H9 (cell line): Measurements from ENCODE around the gene CROCC2. TPM values are rescaled to one million over a fixed set of nuclear protein-coding genes. Genes with fewer than 3 reads are reported as not detected.

Experiments used
- DNase-seq: peaks from one replicate; pipeline ENCODE4 v3.0.0-alpha.2; 2017
- H2AFZ ChIP-seq: one replicate; pipeline ENCODE4 v1.6.1; 2013; ENCODE audit warnings: mild to moderate bottlenecking, low read length, control low read depth, moderate library complexity
- H2AK5ac ChIP-seq: 2 replicates; pipeline ENCODE4 v1.6.1; 2013; ENCODE audit warnings: low read length, control low read depth, mixed read lengths; ENCODE audit not compliant: insufficient read length
- H2BK120ac ChIP-seq: one replicate; pipeline ENCODE4 v1.6.1; 2013; ENCODE audit warnings: low read depth, mild to moderate bottlenecking, low read length, control low read depth, inconsistent platforms; ENCODE audit not compliant: poor library complexity, severe bottlenecking
- H2BK12ac ChIP-seq: 2 replicates; pipeline ENCODE4 v1.6.1; 2013; ENCODE audit warnings: low read length, control low read depth, mixed read lengths, low read depth; ENCODE audit not compliant: insufficient read length
- H2BK15ac ChIP-seq: 2 replicates; pipeline ENCODE4 v1.6.1; 2013; ENCODE audit warnings: low read depth, low read length, control low read depth
- H2BK20ac ChIP-seq: one replicate; pipeline ENCODE4 v1.6.1; 2013; ENCODE audit warnings: low read depth, mild to moderate bottlenecking, low read length, control low read depth, inconsistent platforms; ENCODE audit not compliant: poor library complexity, severe bottlenecking
- H2BK5ac ChIP-seq: 2 replicates; pipeline ENCODE4 v1.6.1; 2013; ENCODE audit warnings: low read length, control low read depth, mixed read lengths; ENCODE audit not compliant: insufficient read length
- H3K14ac ChIP-seq: 2 replicates; pipeline ENCODE4 v1.6.1; 2013; ENCODE audit warnings: low read length, control low read depth; ENCODE audit not compliant: insufficient read depth
- H3K18ac ChIP-seq: 2 replicates; pipeline ENCODE4 v1.6.1; 2013; ENCODE audit warnings: low read depth, mild to moderate bottlenecking, mixed read lengths, low read length, control low read depth; ENCODE audit not compliant: insufficient read length
- H3K23ac ChIP-seq: 2 replicates; pipeline ENCODE4 v1.6.1; 2013; ENCODE audit warnings: low read length, control low read depth, mixed read lengths, low read depth; ENCODE audit not compliant: insufficient read length
- H3K23me2 ChIP-seq: 2 replicates; pipeline ENCODE4 v1.6.1; 2013; ENCODE audit warnings: low read depth, mild to moderate bottlenecking, mixed read lengths, low read length, control low read depth; ENCODE audit not compliant: insufficient read length, poor library complexity, severe bottlenecking
- H3K27ac ChIP-seq: 2 replicates; pipeline ENCODE4 v1.5.1; 2013; ENCODE audit warnings: low read length, control low read depth, mixed read lengths, low read depth; ENCODE audit not compliant: insufficient read length
- H3K27me3 ChIP-seq: 2 replicates; pipeline ENCODE4 v1.6.1; 2013; ENCODE audit warnings: low read length, control low read depth, inconsistent platforms; ENCODE audit not compliant: insufficient read depth
- H3K4ac ChIP-seq: 2 replicates; pipeline ENCODE4 v1.6.1; 2013; ENCODE audit warnings: low read depth, mild to moderate bottlenecking, control low read depth, inconsistent platforms, low read length, moderate library complexity
- H3K4me1 ChIP-seq: 2 replicates; pipeline ENCODE4 v1.6.1; 2013; ENCODE audit warnings: low read length, control low read depth, inconsistent platforms; ENCODE audit not compliant: insufficient read depth
- H3K4me2 ChIP-seq: 2 replicates; pipeline ENCODE4 v1.6.1; 2013; ENCODE audit warnings: low read length, control low read depth, mixed read lengths; ENCODE audit not compliant: insufficient read length, insufficient read depth
- H3K56ac ChIP-seq: 2 replicates; pipeline ENCODE4 v1.6.1; 2013; ENCODE audit warnings: low read depth, mild to moderate bottlenecking, mixed read lengths, low read length, control low read depth; ENCODE audit not compliant: insufficient read length
- H3K79me1 ChIP-seq: 2 replicates; pipeline ENCODE4 v1.6.1; 2013; ENCODE audit warnings: low read depth, mild to moderate bottlenecking, moderate library complexity, low read length, control low read depth, inconsistent platforms; ENCODE audit not compliant: insufficient read depth, poor library complexity, severe bottlenecking
- H3K79me2 ChIP-seq: 2 replicates; pipeline ENCODE4 v1.6.1; 2013; ENCODE audit warnings: low read length, control low read depth, inconsistent platforms; ENCODE audit not compliant: insufficient read depth
- H3K9ac ChIP-seq: 2 replicates; pipeline ENCODE4 v1.6.1; 2013; ENCODE audit warnings: low read length, control low read depth, mixed read lengths; ENCODE audit not compliant: insufficient read length; ENCODE audit errors: extremely low read depth
- H3K9me3 ChIP-seq: one replicate; pipeline ENCODE4 v1.6.1; 2013; ENCODE audit warnings: low read depth, low read length, inconsistent platforms; ENCODE audit not compliant: control insufficient read depth
- H3T11ph ChIP-seq: one replicate; pipeline ENCODE4 v1.6.1; 2013; ENCODE audit warnings: mild to moderate bottlenecking, low read length, control low read depth, inconsistent platforms
- H4K20me1 ChIP-seq: one replicate; pipeline ENCODE4 v1.6.1; 2013; ENCODE audit not compliant: control insufficient read depth, insufficient read length, insufficient read depth
- H4K5ac ChIP-seq: 2 replicates; pipeline ENCODE4 v1.6.1; 2013; ENCODE audit warnings: low read depth, mild to moderate bottlenecking, mixed read lengths, low read length, control low read depth; ENCODE audit not compliant: insufficient read length
- H4K8ac ChIP-seq: replicated peaks from 2 replicates; pipeline ENCODE4 v1.6.1; 2013; ENCODE audit warnings: low read length, control low read depth, mixed read lengths, low read depth; ENCODE audit not compliant: insufficient read length
- H4K91ac ChIP-seq: 2 replicates; pipeline ENCODE4 v1.6.1; 2013; ENCODE audit warnings: low read depth, mild to moderate bottlenecking, moderate library complexity, mixed read lengths, low read length, control low read depth; ENCODE audit not compliant: insufficient read length
- H3K27ac Mint-ChIP-seq, 3 experiments: 2 replicates in 2 of 3; 3 replicates in 1 of 3; pipeline ENCODE4 v1.8.0; 2020 to 2021; ENCODE audit warnings: mixed read lengths in 3 of 3, mild to moderate bottlenecking in 1 of 3, moderate library complexity in 1 of 3
- H3K27me3 Mint-ChIP-seq: 2 replicates; pipeline ENCODE4 v1.8.0; 2021; ENCODE audit warnings: low read depth, mild to moderate bottlenecking, moderate library complexity, mixed read lengths
- H3K36me3 Mint-ChIP-seq, 3 experiments: 2 replicates in 2 of 3; 3 replicates in 1 of 3; pipeline ENCODE4 v1.8.0; 2020 to 2021; ENCODE audit warnings: low read depth in 3 of 3, mixed read lengths in 3 of 3; ENCODE audit not compliant: insufficient read depth in 1 of 3
- H3K4me1 Mint-ChIP-seq, 2 experiments: 2 replicates each; pipeline ENCODE4 v1.8.0; 2020; ENCODE audit warnings: mixed read lengths in 2 of 2
- H3K4me3 Mint-ChIP-seq, 2 experiments: 2 replicates in 1 of 2; 3 replicates in 1 of 2; pipeline ENCODE4 v1.8.0; 2020 to 2021; ENCODE audit warnings: mild to moderate bottlenecking in 2 of 2, mixed read lengths in 2 of 2, moderate library complexity in 1 of 2
- H3K9me3 Mint-ChIP-seq, 2 experiments: 2 replicates in 1 of 2; 3 replicates in 1 of 2; pipeline ENCODE4 v1.8.0; 2020; ENCODE audit warnings: mild to moderate bottlenecking in 2 of 2, mixed read lengths in 2 of 2, moderate library complexity in 1 of 2
- CTCF ChIP-seq: fragments of 200-600 bp; sonication (generic); conservative IDR thresholded peaks from 3 replicates; pipeline ENCODE4 v1.8.0; 2021; ENCODE audit warnings: antibody characterized with exemption, mild to moderate bottlenecking
- WGBS: extraction: QIAGEN DNeasy Blood & Tissue Kit; methylation state at CpG from one replicate; pipeline ENCODE4 v1.1.7; 2013; ENCODE audit warnings: missing lambda C conversion rate, low lambda C conversion rate, mixed read lengths; ENCODE audit not compliant: insufficient read length; ENCODE audit errors: extremely low coverage; 5-methylcytosine and 5-hydroxymethylcytosine counted together
- total RNA-seq: library from RNA; stranded (reverse); gene quantifications from 2 replicates; pipeline ENCODE4 v1.2.1, GENCODE V29; 2021

Gene CROCC2
- total RNA-seq, 1 experiment from 2014 or later = not detected

GRCh38 chr2:241033336-241033987 lies 127.3 kb downstream of the CROCC2 start:
- Histone ChIP-seq H3K27ac (no peak overlapping the region), H2BK5ac (no peak overlapping the region), H2AK5ac (no peak overlapping the region), H2BK12ac (no peak overlapping the region), H3K27me3 (no peaks in the 10 kb centered on the region; the same call in 1 of the 2 replicates), H3K14ac (no peak overlapping the region), H3K4ac (no peak overlapping the region), H4K20me1 (no peaks in the 10 kb centered on the region), H2BK120ac (no peak overlapping the region), H4K5ac (no peak overlapping the region), H3K4me1 (no peaks in the 10 kb centered on the region), H3K79me1 (no peaks in the 10 kb centered on the region), H3K18ac (no peak overlapping the region), H2AFZ (no peak overlapping the region), H3K23ac (no peak overlapping the region), H2BK20ac (no peak overlapping the region), H4K91ac (no peak overlapping the region), H3K79me2 (no peaks in the 10 kb centered on the region), H3T11ph (no peak overlapping the region), H4K8ac (no peak overlapping the region), H3K4me2 (no peak overlapping the region), H3K9me3 (no peaks in the 10 kb centered on the region), H3K9ac (no peak overlapping the region), H2BK15ac (no peak overlapping the region), H3K23me2 (peaks cover 8% of the 10 kb centered on the region), H3K56ac (no peak overlapping the region)
- WGBS = no CpG with 5 or more reads among the region's 17 CpGs
- Mint-ChIP-seq H3K27me3 (peaks cover 37% of the 10 kb centered on the region), H3K27ac (no peak overlapping the region), H3K4me1 (peaks cover 0 to 6% of the 10 kb centered on the region in 2 experiments; a peak in 2 of 4 replicates), H3K4me3 (no peak overlapping the region), H3K36me3 (no peaks in the 10 kb centered on the region; a peak in 1 of 7 replicates), H3K9me3 (peaks cover 0 to 4% of the 10 kb centered on the region in 2 experiments; a peak in 2 of 5 replicates)
- DNase-seq = no peak
- TF ChIP-seq CTCF = no peak
